ENCODE results near the gene TOPAZ1. TPM values are rescaled to one million over a fixed set of nuclear protein-coding genes. Genes with fewer than 3 reads are reported as not detected.
A peak's percentile ranks its signal among the peaks of the same experiment; 100 is the strongest.

TOPAZ1 gene
- total RNA-seq, 2 donors from 2014 or later: not detected

- Mint-ChIP-seq H3K9me3 (no peaks in the 10 kb centered on the region), H3K27ac (no peak overlapping the region), H3K36me3 (no peaks in the 10 kb centered on the region)
- no peak for DNase-seq (ENCODE audit: low spot score in 2 of 2)
- no peak for ATAC-seq
These were observed 5.2 kb upstream of the TOPAZ1 start for GRCh38 chr3:44236485-44236908.

- Mint-ChIP-seq H3K9me3 (no peaks in the 10 kb centered on the region), H3K36me3 (no peaks in the 10 kb centered on the region), H3K27ac (no peak overlapping the region)
- no peak for DNase-seq (ENCODE audit: low spot score in 2 of 2)
- ATAC-seq: no peak
These were observed 4.5 kb upstream of the TOPAZ1 start for GRCh38 chr3:44237161-44237560.

GRCh38 chr3:44237665-44238064 is 4.0 kb upstream of the TOPAZ1 start:
- Mint-ChIP-seq H3K36me3 (no peaks in the 10 kb centered on the region), H3K27ac (no peak overlapping the region), H3K9me3 (no peaks in the 10 kb centered on the region)
- ATAC-seq: no peak
- no peak for DNase-seq (ENCODE audit: low spot score in 2 of 2)

DNA sequence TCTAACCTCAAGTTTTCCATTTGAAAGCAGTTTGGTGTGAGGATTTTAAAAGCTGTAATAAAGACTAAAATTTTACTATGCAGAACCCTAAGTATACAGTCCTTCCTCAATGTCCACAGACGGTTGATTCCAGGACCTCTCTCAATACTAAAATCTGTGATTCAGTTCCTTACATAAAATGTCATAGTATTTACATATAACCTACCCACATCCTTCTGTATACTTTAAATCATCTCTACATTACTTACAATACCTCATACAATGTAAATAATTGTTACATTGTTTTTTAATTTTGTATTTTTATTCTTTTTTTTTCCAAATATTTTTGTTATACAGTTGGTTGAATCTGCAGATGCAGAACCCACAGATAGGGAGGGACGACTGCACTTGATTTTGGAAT is 2.8 kb upstream of the TOPAZ1 start:
- no peaks in the 10 kb centered on the region for H3K36me3 Mint-ChIP-seq
- DNase-seq (ENCODE audit: low spot score in 2 of 2) (no peak), ATAC-seq (no peak)
- no peak overlapping the region for H3K27ac Mint-ChIP-seq
- no peaks in the 10 kb centered on the region for H3K9me3 Mint-ChIP-seq

- no peak overlapping the region for H3K27ac Mint-ChIP-seq
- H3K9me3 Mint-ChIP-seq: no peaks in the 10 kb centered on the region
- ATAC-seq: no peak
- H3K36me3 Mint-ChIP-seq: no peaks in the 10 kb centered on the region
- no peak for DNase-seq (ENCODE audit: low spot score in 2 of 2)
These were observed 1.6 kb upstream of the TOPAZ1 start for GRCh38 chr3:44240061-44240460.

- DNase-seq (ENCODE audit: low spot score in 2 of 2): no peak
- peaks cover under 1 to 2% of the 10 kb centered on the region in 2 donors for H3K36me3 Mint-ChIP-seq
- no peak overlapping the region for H3K27ac Mint-ChIP-seq
- no peak for ATAC-seq
- H3K9me3 Mint-ChIP-seq: no peaks in the 10 kb centered on the region
These were observed 1.0 kb downstream of the TOPAZ1 start for GRCh38 chr3:44242721-44243120.

- Mint-ChIP-seq H3K9me3 (peaks cover 6 to 18% of the 10 kb centered on the region in 2 donors), H3K36me3 (peaks cover 9 to 14% of the 10 kb centered on the region in 2 donors), H3K27ac (no peak overlapping the region)
- DNase-seq (ENCODE audit: low spot score in 2 of 2) (no peak), ATAC-seq (no peak)
These were observed 6.5 kb downstream of the TOPAZ1 start for GRCh38 chr3:44248152-44248551.

GRCh38 chr3:44252332-44252959 is 10.8 kb downstream of the TOPAZ1 start:
- DNase-seq (ENCODE audit: low spot score in 2 of 2) (no peak), ATAC-seq (no peak)
- H3K9me3 Mint-ChIP-seq: peaks cover 6 to 18% of the 10 kb centered on the region in 2 donors
- peaks cover 9 to 14% of the 10 kb centered on the region in 2 donors for H3K36me3 Mint-ChIP-seq
- no peak overlapping the region for H3K27ac Mint-ChIP-seq

DNA sequence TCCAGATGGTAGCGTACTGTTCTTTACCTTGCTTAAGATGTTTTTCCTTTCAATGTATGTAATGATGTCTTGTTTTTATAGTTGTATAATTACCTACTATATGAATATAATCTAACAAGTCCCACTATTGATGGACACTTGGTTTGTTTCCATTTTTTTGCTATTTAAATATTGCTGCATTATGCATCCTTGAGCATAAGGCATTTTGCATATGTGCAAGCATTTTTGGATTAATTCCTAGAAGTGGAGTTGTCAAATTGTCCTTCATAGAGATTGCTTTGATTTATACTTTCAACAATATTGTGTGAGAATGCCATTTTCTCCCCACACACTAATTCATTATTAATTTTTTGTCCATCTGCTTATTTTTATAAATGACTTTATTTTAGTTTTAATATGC is 17.7 kb downstream of the TOPAZ1 start:
- no peaks in the 10 kb centered on the region for H3K9me3 Mint-ChIP-seq
- no peaks in the 10 kb centered on the region for H3K36me3 Mint-ChIP-seq
- no peak overlapping the region for H3K27ac Mint-ChIP-seq
- ATAC-seq: no peak
- no peak for DNase-seq (ENCODE audit: low spot score in 2 of 2)

DNA sequence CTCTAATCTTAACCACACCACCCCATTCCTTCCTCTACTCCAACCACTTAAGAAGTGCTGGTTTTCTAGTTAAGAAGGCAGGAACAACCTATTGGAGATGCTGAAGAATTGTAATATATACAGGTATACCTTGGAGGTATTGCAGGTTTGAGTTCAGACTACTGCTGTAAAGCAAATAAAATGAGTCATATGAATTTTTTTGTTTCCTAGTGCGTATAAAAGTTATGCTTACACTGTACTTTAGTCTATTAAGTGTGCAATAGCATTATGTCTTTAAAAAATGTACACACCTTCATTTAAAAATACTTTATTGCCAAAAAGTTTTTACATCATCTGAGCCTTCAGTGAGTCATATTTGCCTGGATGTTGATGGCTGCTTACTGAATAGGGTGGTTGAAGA is 22.5 kb downstream of the TOPAZ1 start:
- ATAC-seq (no peak), DNase-seq (ENCODE audit: low spot score in 2 of 2) (no peak)
- no peaks in the 10 kb centered on the region for H3K36me3 Mint-ChIP-seq
- no peaks in the 10 kb centered on the region for H3K9me3 Mint-ChIP-seq
- H3K27ac Mint-ChIP-seq: no peak overlapping the region

GRCh38 chr3:44265815-44266214 is 24.1 kb downstream of the TOPAZ1 start:
- no peak for ATAC-seq
- no peak overlapping the region for H3K27ac Mint-ChIP-seq
- DNase-seq (ENCODE audit: low spot score in 2 of 2): no peak
- no peaks in the 10 kb centered on the region for H3K9me3 Mint-ChIP-seq
- H3K36me3 Mint-ChIP-seq: no peaks in the 10 kb centered on the region

- no peak overlapping the region for H3K27ac Mint-ChIP-seq
- no peaks in the 10 kb centered on the region for H3K36me3 Mint-ChIP-seq
- DNase-seq (ENCODE audit: low spot score in 2 of 2): no peak
- no peaks in the 10 kb centered on the region for H3K9me3 Mint-ChIP-seq
- ATAC-seq: no peak
These were observed 30.5 kb downstream of the TOPAZ1 start for GRCh38 chr3:44272191-44272590.

GRCh38 chr3:44277925-44278324 is 36.2 kb downstream of the TOPAZ1 start:
- Mint-ChIP-seq H3K27ac (no peak overlapping the region), H3K36me3 (no peaks in the 10 kb centered on the region), H3K9me3 (no peaks in the 10 kb centered on the region)
- no peak for DNase-seq (ENCODE audit: low spot score in 2 of 2)
- no peak for ATAC-seq

GRCh38 chr3:44280077-44280476 is 38.4 kb downstream of the TOPAZ1 start:
- no peak for ATAC-seq
- H3K36me3 Mint-ChIP-seq: no peaks in the 10 kb centered on the region
- H3K27ac Mint-ChIP-seq: no peak overlapping the region

GRCh38 chr3:44280631-44281030 is 38.9 kb downstream of the TOPAZ1 start:
- Mint-ChIP-seq H3K9me3 (no peaks in the 10 kb centered on the region), H3K27ac (no peak overlapping the region), H3K36me3 (no peaks in the 10 kb centered on the region)
- no peak for DNase-seq (ENCODE audit: low spot score in 2 of 2)
- ATAC-seq: no peak

More at GRCh38 chr3:44280077-44280476, 38.4 kb downstream of the TOPAZ1 start:
- no peaks in the 10 kb centered on the region for H3K9me3 Mint-ChIP-seq
- no peak for DNase-seq (ENCODE audit: low spot score in 2 of 2)

DNA sequence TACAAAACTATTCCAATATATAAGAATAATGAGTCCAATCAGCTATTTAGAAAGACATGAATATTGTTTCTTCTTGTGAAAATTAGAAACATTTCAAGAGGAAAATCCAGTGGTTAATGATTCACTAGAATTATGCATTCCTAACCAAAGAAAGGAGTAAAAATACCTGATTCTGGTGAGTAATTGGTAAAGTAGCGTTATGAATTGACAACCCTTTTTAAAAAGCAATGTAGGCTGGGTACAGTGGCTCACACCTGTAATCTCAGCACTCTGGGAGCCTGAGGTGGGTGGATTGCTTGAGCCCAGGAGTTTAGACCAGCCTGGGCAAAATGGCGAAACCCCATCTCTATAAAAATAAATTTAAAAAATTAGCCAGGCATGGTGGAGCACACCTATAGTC is 43.3 kb downstream of the TOPAZ1 start:
- Mint-ChIP-seq H3K27ac (no peak overlapping the region), H3K36me3 (no peaks in the 10 kb centered on the region), H3K9me3 (no peaks in the 10 kb centered on the region)
- DNase-seq (ENCODE audit: low spot score in 2 of 2) (peak in 1 of 2 donors; percentile 5), ATAC-seq (peak in 1 of 2 donors; percentile 96)

GRCh38 chr3:44289882-44290462 is 48.3 kb downstream of the TOPAZ1 start:
- no peak for DNase-seq (ENCODE audit: low spot score in 2 of 2)
- no peaks in the 10 kb centered on the region for H3K36me3 Mint-ChIP-seq
- ATAC-seq: no peak
- no peaks in the 10 kb centered on the region for H3K9me3 Mint-ChIP-seq
- H3K27ac Mint-ChIP-seq: no peak overlapping the region

DNA sequence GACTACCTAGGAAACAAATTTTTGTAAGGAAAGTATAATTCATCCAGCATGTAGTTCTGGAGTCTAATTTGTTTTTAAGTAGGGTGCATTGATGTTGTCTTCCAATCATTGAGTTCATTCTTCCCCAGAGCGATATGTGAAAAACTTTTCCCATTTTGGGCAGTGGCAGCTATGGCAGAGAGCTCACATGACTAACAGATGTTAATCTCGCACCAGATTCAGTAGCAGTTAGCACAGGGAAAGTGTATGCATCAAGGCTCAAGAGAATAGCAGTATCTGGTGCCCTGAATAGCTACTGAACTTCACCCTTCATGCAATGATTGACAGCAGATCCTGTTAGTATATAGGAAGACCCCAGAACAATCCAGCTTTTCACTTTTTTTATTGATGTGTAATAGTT is 50.6 kb downstream of the TOPAZ1 start:
- no peaks in the 10 kb centered on the region for H3K9me3 Mint-ChIP-seq

More for the DNA sequence above, 50.6 kb downstream of the TOPAZ1 start:
- H3K27ac Mint-ChIP-seq: no peak overlapping the region
- H3K36me3 Mint-ChIP-seq: no peaks in the 10 kb centered on the region
- ATAC-seq (no peak), DNase-seq (ENCODE audit: low spot score in 2 of 2) (no peak)

Measured in activated naive CD4-positive, alpha-beta T cell treated with anti-CD3 and anti-CD28 coated beads, Interleukin-2, amount 50 U/mL, for 72 hours (primary cell).